Skin epidermis (tissue), 12 donors: ENCODE data around the gene PAK4.
"Not testable (repeated sequence)": the region's sequence is repeated elsewhere in the genome, so short reads cannot be mapped to it uniquely, and the experiment has no call there.

Source experiments
- H3K27ac ChIP-seq, 21 experiments: fragments of 200-600 bp; sonication (generic) in 11 of 21; one replicate each; pipeline ENCODE4 v1.5.0; 2020; ENCODE audit warnings: mild to moderate bottlenecking in 3 of 21, inconsistent platforms in 2 of 21, moderate library complexity in 2 of 21
- H3K4me3 ChIP-seq, 7 experiments: fragments of 200-600 bp; sonication (generic) in 2 of 7; one replicate each; pipeline ENCODE4 v1.5.0; 2020; ENCODE audit warnings: inconsistent platforms in 2 of 7, mild to moderate bottlenecking in 2 of 7, moderate library complexity in 1 of 7

The PAK4 gene

GRCh38 chr19:39141929-39142328 lies 16.3 kb downstream of the PAK4 start:
- Histone ChIP-seq H3K27ac (no peak overlapping the region), H3K4me3 (no peak overlapping the region)

GRCh38 chr19:39142630-39143029 lies 17.0 kb downstream of the PAK4 start:
- no peak overlapping the region for H3K4me3 ChIP-seq
- H3K27ac ChIP-seq: no peak overlapping the region

DNA sequence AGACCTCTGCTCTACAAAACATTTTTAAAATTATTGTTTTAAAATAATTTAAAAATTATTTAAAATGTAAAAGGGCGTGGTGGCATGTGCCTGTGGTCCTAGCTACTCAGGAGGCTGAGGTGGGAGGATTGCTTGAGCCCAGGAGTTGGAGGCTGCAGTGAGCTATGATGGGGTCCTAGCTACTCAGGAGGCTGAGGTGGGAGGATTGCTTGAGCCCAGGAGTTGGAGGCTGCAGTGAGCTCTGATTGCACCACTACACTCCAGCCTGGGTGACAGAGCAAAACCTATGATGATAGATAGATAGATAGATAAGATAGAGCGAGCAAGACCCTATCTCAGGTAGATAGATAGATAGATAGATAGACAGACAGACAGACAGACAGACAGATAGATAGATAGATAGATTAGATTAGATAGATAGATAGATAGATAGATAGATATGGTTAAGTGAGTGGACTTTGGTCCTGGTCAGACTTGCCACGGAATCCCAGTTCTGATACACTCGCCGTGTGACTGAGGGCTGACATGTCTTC lies 18.2 kb downstream of the PAK4 start:
- H3K27ac ChIP-seq: peak overlapping the region in 11 of 21 experiments; percentile 0 to 75 (median 43)
- H3K4me3 ChIP-seq: not testable (repeated sequence)

- peak overlapping the region in 16 of 21 experiments; percentile 0 to 75 (median 52) for H3K27ac ChIP-seq
- H3K4me3 ChIP-seq: no peak overlapping the region
Measured at GRCh38 chr19:39144290-39145071, 18.9 kb downstream of the PAK4 start.

GRCh38 chr19:39145180-39145953 lies 19.8 kb downstream of the PAK4 start:
- Histone ChIP-seq H3K4me3 (no peak overlapping the region), H3K27ac (peak overlapping the region in 14 of 21 experiments; percentile 9 to 75 (median 58))

DNA sequence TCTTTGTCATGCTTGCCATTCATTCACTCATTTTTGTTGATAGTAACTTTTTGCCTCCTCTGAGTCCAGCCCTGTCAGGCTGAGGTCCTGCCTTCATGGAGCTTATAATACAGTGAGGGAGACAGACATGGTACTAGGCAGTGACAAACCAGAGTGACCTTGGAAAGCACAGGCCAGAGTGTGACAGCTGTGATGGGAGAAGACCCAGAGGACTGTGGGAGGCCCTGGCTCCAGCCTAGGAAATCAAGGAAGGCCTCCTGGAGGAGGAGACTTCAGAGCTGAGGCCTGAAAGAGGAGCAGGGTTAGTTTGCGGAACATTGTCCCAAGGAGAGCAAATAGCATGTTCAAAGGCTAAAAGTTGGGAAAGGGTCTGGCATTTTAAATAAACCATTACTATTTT lies 20.5 kb downstream of the PAK4 start:
- Histone ChIP-seq H3K27ac (peak overlapping the region in 8 of 21 experiments; percentile 9 to 75 (median 70)), H3K4me3 (no peak overlapping the region)

- Histone ChIP-seq H3K4me3 (no peak overlapping the region), H3K27ac (peak overlapping the region in 4 of 21 experiments; percentile 61 to 73 (median 68))
Measured at GRCh38 chr19:39146686-39147450, 21.3 kb downstream of the PAK4 start.

DNA sequence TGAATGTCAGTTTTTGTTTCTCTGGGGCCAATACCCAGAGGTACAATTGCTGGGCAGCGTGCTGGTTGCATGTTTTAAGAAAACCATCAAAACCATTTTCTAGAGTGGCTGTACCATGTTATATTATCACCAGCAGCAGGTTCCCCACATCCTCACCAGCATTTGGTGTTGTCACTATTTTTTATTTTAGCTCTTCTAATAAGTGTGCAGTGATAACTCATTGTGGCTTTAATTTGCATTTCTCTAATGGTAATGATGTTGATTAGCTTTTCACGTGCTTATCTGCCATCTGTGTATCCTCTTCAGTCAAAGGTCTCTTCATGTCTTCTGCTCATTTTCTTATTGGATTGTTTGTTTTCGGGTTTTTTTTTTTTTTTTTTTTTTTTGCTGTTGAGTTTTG lies 21.9 kb downstream of the PAK4 start:
- Histone ChIP-seq H3K27ac (no peak overlapping the region), H3K4me3 (no peak overlapping the region)

DNA sequence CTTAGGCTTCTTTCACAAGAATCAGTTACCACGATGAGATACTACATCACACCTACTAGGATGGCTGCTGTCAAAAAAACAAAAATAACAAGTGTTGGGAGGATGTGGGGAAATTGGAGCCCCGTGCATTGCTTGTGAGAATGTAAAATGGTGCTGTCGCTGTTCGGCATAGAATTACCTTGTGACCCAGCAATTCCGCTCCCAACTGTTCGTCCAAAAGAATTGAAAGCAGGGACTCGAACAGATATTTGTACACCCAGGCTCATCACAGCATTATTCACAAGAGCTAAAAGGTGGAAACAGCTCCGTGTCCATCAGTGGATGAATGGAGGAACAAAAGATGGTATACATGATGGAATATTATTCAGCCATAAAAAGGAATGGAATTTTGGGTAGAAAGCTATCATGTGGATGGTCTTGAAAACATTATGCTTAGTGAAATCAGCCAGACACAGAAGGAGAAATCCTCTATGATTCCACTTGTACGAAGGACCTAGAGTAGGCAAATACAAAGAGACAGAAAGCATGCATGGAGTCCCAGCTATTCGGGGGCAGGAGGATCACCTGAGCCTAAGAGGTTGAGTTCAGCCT lies 23.4 kb downstream of the PAK4 start:
- no peak overlapping the region for H3K27ac ChIP-seq
- no peak overlapping the region for H3K4me3 ChIP-seq

DNA sequence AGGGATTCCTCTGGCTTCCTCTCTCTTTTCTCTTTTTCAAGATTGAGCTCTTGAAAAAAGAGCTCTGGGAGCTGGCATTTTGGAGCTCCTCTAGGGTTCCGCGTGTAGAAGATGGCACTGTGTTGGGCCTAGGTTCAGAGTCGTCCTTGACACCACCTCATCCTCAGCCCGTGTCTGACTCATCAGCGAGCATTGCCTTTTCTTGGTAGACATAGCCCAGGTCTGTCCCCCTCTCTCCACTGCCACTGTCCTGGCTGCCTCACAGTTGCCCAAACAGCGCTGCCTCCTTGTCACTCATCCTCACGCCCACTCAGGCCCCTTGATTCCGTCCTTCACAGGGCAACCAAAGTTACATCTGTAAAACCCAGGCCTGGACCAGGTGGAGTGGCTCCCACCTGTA lies 24.6 kb downstream of the PAK4 start:
- Histone ChIP-seq H3K27ac (no peak overlapping the region), H3K4me3 (no peak overlapping the region)

GRCh38 chr19:39150807-39151600 lies 25.4 kb downstream of the PAK4 start:
- Histone ChIP-seq H3K4me3 (no peak overlapping the region), H3K27ac (no peak overlapping the region)

DNA sequence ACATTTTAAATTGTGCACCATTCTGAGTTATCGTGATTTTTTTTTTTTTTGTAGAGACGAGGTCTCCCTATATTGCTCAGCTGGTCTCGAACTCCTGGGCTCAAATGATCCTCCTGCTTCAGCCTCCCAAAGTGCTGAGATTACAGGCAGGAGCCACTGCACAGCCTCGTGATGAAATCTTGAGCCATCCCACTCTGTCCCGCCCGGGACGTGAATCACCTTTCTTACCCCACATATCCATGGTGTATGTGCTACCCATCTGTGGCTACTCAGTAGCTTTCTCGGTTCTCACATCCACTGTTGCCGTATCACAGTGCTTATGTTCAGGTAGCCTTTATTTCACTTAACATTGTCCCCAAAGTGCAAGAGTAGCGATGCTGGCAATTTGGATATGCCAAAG lies 26.5 kb downstream of the PAK4 start:
- Histone ChIP-seq H3K4me3 (no peak overlapping the region), H3K27ac (peak overlapping the region in 1 of 21 experiments; percentile 46)

- H3K4me3 ChIP-seq: no peak overlapping the region
- H3K27ac ChIP-seq: peak overlapping the region in 15 of 21 experiments; percentile 7 to 77 (median 57)
Measured at GRCh38 chr19:39154100-39154628, 28.6 kb downstream of the PAK4 start.

DNA sequence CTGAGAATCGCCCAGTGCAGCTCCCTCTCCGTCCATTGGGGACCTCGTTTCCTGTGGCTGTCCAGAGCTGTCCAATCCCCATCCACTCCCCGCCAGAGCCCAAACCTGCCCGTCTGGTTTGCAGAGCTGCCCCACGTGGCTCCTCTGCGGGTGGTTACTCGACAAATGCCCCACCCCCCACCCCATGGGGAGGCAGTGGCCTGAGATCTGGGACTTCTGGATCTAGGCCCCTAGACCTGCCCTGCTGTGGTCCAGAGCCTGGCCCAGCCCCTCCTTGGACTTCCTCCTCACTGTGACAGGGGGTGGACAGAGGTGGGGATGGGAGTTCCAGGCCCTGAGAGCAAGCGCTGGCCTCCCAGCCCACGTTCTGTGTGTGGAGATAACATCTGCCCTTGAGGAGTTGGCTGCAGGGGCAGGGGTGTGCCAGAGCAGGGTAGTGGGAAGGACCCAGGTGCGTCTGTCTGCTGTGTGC lies 29.1 kb downstream of the PAK4 start:
- H3K27ac ChIP-seq: peak overlapping the region in 18 of 21 experiments; percentile 16 to 77 (median 58)
- no peak overlapping the region for H3K4me3 ChIP-seq

- Histone ChIP-seq H3K27ac (peak overlapping the region in 18 of 21 experiments; percentile 16 to 77 (median 58)), H3K4me3 (no peak overlapping the region)
Measured at GRCh38 chr19:39155114-39155700, 29.6 kb downstream of the PAK4 start.

GRCh38 chr19:39155741-39156140 lies 30.2 kb downstream of the PAK4 start:
- no peak overlapping the region for H3K4me3 ChIP-seq

DNA sequence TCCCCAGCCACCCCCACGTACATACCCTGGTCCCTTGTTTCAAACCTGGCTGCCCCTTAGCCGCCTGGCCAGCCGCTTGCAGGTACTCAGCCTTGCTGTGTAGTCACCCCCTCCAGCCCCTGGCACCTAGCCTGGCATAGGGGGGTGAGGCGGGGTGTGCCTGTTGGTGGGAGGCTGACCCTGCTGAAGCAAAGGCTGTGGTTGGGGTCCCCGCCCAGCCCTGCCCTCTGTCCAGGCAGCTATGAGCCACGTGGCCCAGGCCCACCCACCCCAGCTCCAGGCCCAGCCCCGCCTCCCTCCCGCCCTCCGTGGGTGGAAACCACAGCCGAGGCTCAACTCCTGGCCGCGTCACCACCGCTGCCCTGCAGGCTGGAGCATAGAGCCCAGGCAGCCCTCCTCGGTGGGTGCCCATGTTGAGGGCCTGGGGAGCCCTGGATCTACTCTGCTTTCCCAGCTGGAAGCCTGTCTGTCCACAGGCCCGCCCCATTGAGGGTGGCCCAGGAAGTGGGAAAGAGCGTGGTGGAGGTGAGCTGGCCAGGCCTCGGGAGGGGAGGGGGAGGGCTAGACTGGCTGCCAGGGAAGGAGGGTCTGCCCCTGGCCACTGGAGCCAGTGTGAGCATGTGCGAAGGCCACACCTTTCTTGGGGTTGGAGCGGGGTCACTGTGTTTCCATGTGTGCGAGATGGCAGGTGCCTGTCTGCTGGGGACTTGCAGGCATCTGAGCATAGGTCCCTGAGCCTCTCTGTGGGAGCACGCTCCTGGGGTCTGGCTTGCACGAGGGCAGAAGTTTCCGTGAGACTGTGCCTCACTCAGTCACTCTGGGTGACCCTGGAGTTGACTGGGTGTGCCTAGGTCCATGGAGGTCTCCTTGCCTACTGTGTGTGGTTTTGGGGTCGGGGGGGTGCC lies 31.0 kb downstream of the PAK4 start:
- Histone ChIP-seq H3K4me3 (peak overlapping the region in 3 of 7 experiments; percentile 3 to 25 (median 6)), H3K27ac (peak overlapping the region in 17 of 21 experiments; percentile 0 to 77 (median 61))

More at GRCh38 chr19:39155741-39156140, 30.2 kb downstream of the PAK4 start:
- peak overlapping the region in 18 of 21 experiments; percentile 0 to 77 (median 58) for H3K27ac ChIP-seq
